Nephron progenitor cell (in vitro differentiated cells): ENCODE measurements around the gene DLGAP3.

ENCODE experiments used
- DNase-seq: peaks from one replicate; pipeline ENCODE4 v3.0.0; 2021
- H3K27ac Mint-ChIP-seq: 2 replicates; pipeline ENCODE4 v1.8.0; 2021; ENCODE audit warnings: mild to moderate bottlenecking, moderate library complexity, mixed read lengths
- H3K27me3 Mint-ChIP-seq: 2 replicates; pipeline ENCODE4 v1.8.0; 2021; ENCODE audit warnings: mild to moderate bottlenecking, low read depth, mixed read lengths; ENCODE audit not compliant: poor library complexity
- H3K36me3 Mint-ChIP-seq: 2 replicates; pipeline ENCODE4 v1.8.0; 2021; ENCODE audit warnings: low read depth, mixed read lengths
- H3K4me1 Mint-ChIP-seq: 2 replicates; pipeline ENCODE4 v1.8.0; 2021; ENCODE audit warnings: mixed read lengths
- H3K4me3 Mint-ChIP-seq: 2 replicates; pipeline ENCODE4 v1.8.0; 2021; ENCODE audit warnings: mild to moderate bottlenecking, moderate library complexity, mixed read lengths
- H3K9me3 Mint-ChIP-seq: 2 replicates; pipeline ENCODE4 v1.8.0; 2021; ENCODE audit warnings: mild to moderate bottlenecking, moderate library complexity, mixed read lengths
- CTCF ChIP-seq: fragments of 200-600 bp; sonication (generic); IDR thresholded peaks from 2 replicates; pipeline ENCODE4 v1.5.0; 2021; ENCODE audit warnings: antibody characterized with exemption

DLGAP3 gene

GRCh38 chr1:34871443-34872132 is 57.9 kb downstream of the DLGAP3 start:
- Mint-ChIP-seq H3K4me3 (no peak overlapping the region), H3K9me3 (no peaks in the 10 kb centered on the region), H3K27ac (no peak overlapping the region), H3K27me3 (peaks cover 63% of the 10 kb centered on the region), H3K4me1 (peaks cover 4% of the 10 kb centered on the region), H3K36me3 (no peaks in the 10 kb centered on the region)
- no peak for DNase-seq
- no peak for TF ChIP-seq CTCF

GRCh38 chr1:34870395-34870794 is 59.1 kb downstream of the DLGAP3 start:
- Mint-ChIP-seq H3K4me3 (no peak overlapping the region), H3K27me3 (peaks cover 65% of the 10 kb centered on the region), H3K27ac (peak overlapping the region; percentile 53), H3K9me3 (no peaks in the 10 kb centered on the region), H3K4me1 (peaks cover 4% of the 10 kb centered on the region), H3K36me3 (no peaks in the 10 kb centered on the region)
- no peak for TF ChIP-seq CTCF
- DNase-seq: no peak

GRCh38 chr1:34869760-34870159 is 59.7 kb downstream of the DLGAP3 start:
- no peak for TF ChIP-seq CTCF
- Mint-ChIP-seq H3K27ac (no peak overlapping the region), H3K27me3 (peaks cover 69% of the 10 kb centered on the region), H3K4me3 (no peak overlapping the region), H3K36me3 (no peaks in the 10 kb centered on the region), H3K9me3 (no peaks in the 10 kb centered on the region), H3K4me1 (peaks cover 4% of the 10 kb centered on the region)
- no peak for DNase-seq

GRCh38 chr1:34868230-34869049 is 61.0 kb downstream of the DLGAP3 start:
- Mint-ChIP-seq H3K36me3 (no peaks in the 10 kb centered on the region), H3K27me3 (peaks cover 76% of the 10 kb centered on the region), H3K4me3 (no peak overlapping the region), H3K27ac (no peak overlapping the region), H3K9me3 (no peaks in the 10 kb centered on the region), H3K4me1 (peaks cover 4% of the 10 kb centered on the region)
- no peak for DNase-seq
- no peak for TF ChIP-seq CTCF

- H3K27me3 Mint-ChIP-seq: peaks cover 79% of the 10 kb centered on the region
- peak overlapping the region; percentile 22 for H3K4me3 Mint-ChIP-seq
- no peak for TF ChIP-seq CTCF
- no peak overlapping the region for H3K27ac Mint-ChIP-seq
- H3K4me1 Mint-ChIP-seq: peaks cover 4% of the 10 kb centered on the region
- DNase-seq: no peak
- H3K36me3 Mint-ChIP-seq: no peaks in the 10 kb centered on the region
- H3K9me3 Mint-ChIP-seq: no peaks in the 10 kb centered on the region
Observed at GRCh38 chr1:34867415-34867814, 62.0 kb downstream of the DLGAP3 start.
